ENCODE data around the gene AKNAD1. TPM values are rescaled to one million over a fixed set of nuclear protein-coding genes. Genes with fewer than 3 reads are reported as not detected.

The AKNAD1 gene
- polyA plus RNA-seq, 1 donor (not counting 4 experiments of a cell fraction or from before 2014, with no cell fraction given): 6.9 TPM

GRCh38 chr1:108824051-108824450 is 32.8 kb downstream of the AKNAD1 start:
- H3K4me3 ChIP-seq (ENCODE audit: control insufficient read depth in 2 of 3, extremely low read depth in 1 of 3, insufficient read depth in 2 of 3, low read depth in 1 of 3, low read length in 3 of 3): no peak overlapping the region
- peaks cover 4% of the 10 kb centered on the region in 2 experiments for H3K36me3 ChIP-seq (ENCODE audit: control insufficient read depth in 2 of 2, extremely low read depth in 1 of 2, insufficient read depth in 2 of 2, low read length in 2 of 2)
- no peaks in the 10 kb centered on the region for H3K79me2 ChIP-seq (ENCODE audit: control insufficient read depth, insufficient read depth, low read length)
- no peaks in the 10 kb centered on the region for H3K9me1 ChIP-seq (ENCODE audit: control insufficient read depth, extremely low read depth, insufficient read depth, low read length)
- H3K27ac ChIP-seq (ENCODE audit: control insufficient read depth, insufficient read depth, low read length): no peak overlapping the region
- DNase-seq (ENCODE audit: low read depth, low spot score) (no peak), FAIRE-seq (no peak)
- no peak overlapping the region for H3K9ac ChIP-seq (ENCODE audit: control insufficient read depth, extremely low read depth, insufficient read depth, low read length)
- H3K4me2 ChIP-seq (ENCODE audit: control insufficient read depth, extremely low read depth, insufficient read depth, low read depth, low read length): no peak overlapping the region
- dilution Hi-C loops (cut with MboI; ENCODE audit: extremely low pct_ligation_motif_present, low sequenced_read_pairs): no loop called here
- TF ChIP-seq CTCF (optimal IDR thresholded peaks at IDR 0.05 in 1 of 3, IDR thresholded peaks at IDR 0.05 in 1 of 3, conservative IDR thresholded peaks at IDR 0.05 in 1 of 3; ENCODE audit: extremely low read depth in 1 of 3, insufficient read depth in 2 of 3, low read length in 3 of 3): no peak
- no peak for TF ChIP-seq EZH2 (IDR thresholded peaks at IDR 0.05; ENCODE audit: low read length)
- H3K4me1 ChIP-seq (ENCODE audit: control insufficient read depth, extremely low read depth, insufficient read depth, low read length): peaks cover 22% of the 10 kb centered on the region
- no peaks in the 10 kb centered on the region for H3K27me3 ChIP-seq (ENCODE audit: control insufficient read depth, extremely low read depth, insufficient read depth, low read length)
- H3K9me3 ChIP-seq (ENCODE audit: control insufficient read depth, low read depth, low read length): no peaks in the 10 kb centered on the region
- no peaks in the 10 kb centered on the region for H4K20me1 ChIP-seq (ENCODE audit: control insufficient read depth, extremely low read depth, insufficient read depth, low read length)
- no peak overlapping the region for H2AFZ ChIP-seq (ENCODE audit: control insufficient read depth, low read length)

GRCh38 chr1:108823632-108824031 is 33.3 kb downstream of the AKNAD1 start:
- no peaks in the 10 kb centered on the region for H3K9me3 ChIP-seq (ENCODE audit: control insufficient read depth, low read depth, low read length)
- no peaks in the 10 kb centered on the region for H3K9me1 ChIP-seq (ENCODE audit: control insufficient read depth, extremely low read depth, insufficient read depth, low read length)
- dilution Hi-C loops (cut with MboI; ENCODE audit: extremely low pct_ligation_motif_present, low sequenced_read_pairs): no loop called here
- no peak overlapping the region for H3K4me2 ChIP-seq (ENCODE audit: control insufficient read depth, extremely low read depth, insufficient read depth, low read depth, low read length)
- H2AFZ ChIP-seq (ENCODE audit: control insufficient read depth, low read length): no peak overlapping the region
- peaks cover 4% of the 10 kb centered on the region in 2 experiments for H3K36me3 ChIP-seq (ENCODE audit: control insufficient read depth in 2 of 2, extremely low read depth in 1 of 2, insufficient read depth in 2 of 2, low read length in 2 of 2)
- FAIRE-seq (no peak), DNase-seq (ENCODE audit: low read depth, low spot score) (no peak)
- H4K20me1 ChIP-seq (ENCODE audit: control insufficient read depth, extremely low read depth, insufficient read depth, low read length): no peaks in the 10 kb centered on the region
- H3K79me2 ChIP-seq (ENCODE audit: control insufficient read depth, insufficient read depth, low read length): no peaks in the 10 kb centered on the region
- H3K9ac ChIP-seq (ENCODE audit: control insufficient read depth, extremely low read depth, insufficient read depth, low read length): no peak overlapping the region
- H3K4me3 ChIP-seq (ENCODE audit: control insufficient read depth in 2 of 3, extremely low read depth in 1 of 3, insufficient read depth in 2 of 3, low read depth in 1 of 3, low read length in 3 of 3): no peak overlapping the region
- H3K4me1 ChIP-seq (ENCODE audit: control insufficient read depth, extremely low read depth, insufficient read depth, low read length): peaks cover 18% of the 10 kb centered on the region
- no peak for TF ChIP-seq CTCF (optimal IDR thresholded peaks at IDR 0.05 in 1 of 3, IDR thresholded peaks at IDR 0.05 in 1 of 3, conservative IDR thresholded peaks at IDR 0.05 in 1 of 3; ENCODE audit: extremely low read depth in 1 of 3, insufficient read depth in 2 of 3, low read length in 3 of 3)
- TF ChIP-seq EZH2 (IDR thresholded peaks at IDR 0.05; ENCODE audit: low read length): no peak
- no peaks in the 10 kb centered on the region for H3K27me3 ChIP-seq (ENCODE audit: control insufficient read depth, extremely low read depth, insufficient read depth, low read length)
- H3K27ac ChIP-seq (ENCODE audit: control insufficient read depth, insufficient read depth, low read length): no peak overlapping the region
